ENCODE results near the gene HSPBAP1.
"Not testable (repeated sequence)": the region's sequence is repeated elsewhere in the genome, so short reads cannot be mapped to it uniquely, and the experiment has no call there.

Gene HSPBAP1

DNA sequence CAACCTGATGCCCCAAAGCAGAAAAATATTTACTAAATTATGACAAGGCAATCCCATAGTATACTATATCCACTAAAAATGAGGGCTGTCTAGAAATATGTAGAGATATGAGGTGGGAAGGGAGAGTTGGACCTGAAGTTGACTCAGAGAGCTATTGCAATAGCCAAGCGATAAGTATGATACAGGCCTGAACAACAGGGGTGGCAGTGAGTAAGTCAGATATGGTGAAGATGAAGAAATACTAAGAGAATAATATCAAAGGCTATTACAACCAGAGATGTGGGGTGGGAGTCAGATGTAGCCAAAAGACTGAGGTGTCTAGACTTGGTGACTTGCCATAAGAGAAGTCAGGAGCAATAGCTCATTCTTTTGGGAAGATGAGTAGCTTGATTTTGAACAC, 9.2 kb downstream of the HSPBAP1 start:
- DNase-seq = no peak

DNA sequence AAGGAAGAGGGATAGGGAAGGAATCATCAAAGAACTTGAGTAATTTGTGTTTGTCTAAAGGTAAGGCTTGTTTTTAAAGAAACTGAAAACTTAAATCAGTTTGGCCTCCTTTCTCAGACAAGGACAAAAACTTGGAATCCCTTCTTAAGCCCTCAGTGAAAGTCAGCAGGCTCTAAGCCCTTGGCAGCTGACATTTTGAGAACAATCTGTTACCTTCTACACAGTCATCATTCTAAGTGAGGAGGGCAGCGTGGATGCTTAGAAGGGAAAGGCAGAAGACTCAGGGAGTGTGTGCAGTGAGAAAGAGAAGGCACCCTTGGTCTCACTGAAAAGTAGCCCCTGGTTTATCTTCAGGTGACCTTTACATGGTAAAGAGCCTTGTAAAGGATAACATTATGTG, 10.8 kb downstream of the HSPBAP1 start:
- DNase-seq = no peak

DNA sequence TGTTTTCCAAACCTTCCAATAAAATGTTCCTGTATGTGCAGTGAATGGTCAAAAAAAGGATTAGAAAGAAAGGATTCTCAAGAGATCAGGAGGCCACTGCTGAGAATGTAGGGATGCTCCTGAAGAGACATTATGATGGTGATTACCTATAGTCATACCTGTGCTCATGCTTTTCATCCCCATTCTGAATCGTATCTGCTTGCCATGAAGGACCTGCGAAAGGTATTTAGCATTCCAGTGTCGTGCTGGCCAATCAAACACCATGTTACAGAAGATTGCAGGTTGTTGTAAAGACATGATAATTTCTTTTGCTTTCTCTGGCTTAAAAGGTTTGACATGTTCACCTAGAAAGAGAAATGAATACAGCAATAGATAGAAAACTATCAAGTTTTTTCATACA, 16.1 kb downstream of the HSPBAP1 start:
- no peak for DNase-seq

DNA sequence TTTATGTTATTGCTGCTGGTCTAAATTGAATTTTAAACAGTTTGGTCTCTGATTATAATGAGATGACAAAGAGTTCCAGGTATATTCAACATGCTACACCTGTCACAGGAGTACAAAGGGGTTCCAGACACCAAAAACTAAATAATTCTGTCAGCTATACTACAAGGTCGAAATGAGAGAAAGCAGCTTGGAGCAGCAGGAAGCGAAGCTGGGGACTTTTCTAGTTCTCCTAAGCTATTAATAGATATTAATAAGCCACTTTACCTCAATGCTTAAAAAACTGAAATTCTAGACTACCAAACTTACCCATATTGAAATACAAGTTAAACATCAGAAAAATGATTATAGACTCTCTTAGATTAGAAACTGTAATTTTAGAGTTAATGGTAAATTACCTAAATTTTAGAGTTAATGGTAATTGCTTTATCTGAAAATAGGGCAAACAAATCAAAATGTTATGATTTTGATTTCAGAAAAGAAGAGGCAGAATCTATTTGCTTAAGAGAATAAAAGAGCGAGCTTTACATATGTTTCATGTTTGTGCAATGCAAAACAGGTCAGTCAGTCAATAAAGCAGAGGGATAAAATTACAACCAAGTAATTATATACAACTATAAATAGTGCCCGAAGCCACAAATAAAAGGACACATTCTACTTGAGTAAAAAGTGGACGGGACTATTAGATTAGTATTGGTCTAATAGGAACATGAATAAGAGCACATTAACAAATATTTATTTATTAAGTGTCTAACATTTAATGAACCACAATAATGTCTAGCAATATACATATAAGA, 16.8 kb downstream of the HSPBAP1 start:
- DNase-seq = no peak

DNA sequence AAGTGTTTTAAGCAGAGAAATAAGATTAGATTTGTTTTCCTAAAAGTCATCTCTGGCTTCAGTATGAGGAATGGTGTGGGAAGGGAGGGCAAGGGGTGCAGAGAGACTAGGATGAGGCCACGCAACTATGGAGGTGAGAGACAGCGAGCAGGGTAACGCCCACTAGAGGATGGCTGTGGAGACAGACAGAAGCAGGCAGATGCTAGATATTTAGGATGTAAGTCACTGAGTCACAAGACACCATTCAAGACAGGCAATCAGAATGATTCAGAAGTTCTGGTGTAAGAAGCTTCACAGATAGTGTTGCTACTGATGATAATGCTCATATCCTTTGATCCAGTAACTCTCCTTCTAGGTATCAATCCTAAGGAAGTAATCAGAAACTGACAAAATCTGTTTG, 19.1 kb downstream of the HSPBAP1 start:
- no peak for DNase-seq

DNA sequence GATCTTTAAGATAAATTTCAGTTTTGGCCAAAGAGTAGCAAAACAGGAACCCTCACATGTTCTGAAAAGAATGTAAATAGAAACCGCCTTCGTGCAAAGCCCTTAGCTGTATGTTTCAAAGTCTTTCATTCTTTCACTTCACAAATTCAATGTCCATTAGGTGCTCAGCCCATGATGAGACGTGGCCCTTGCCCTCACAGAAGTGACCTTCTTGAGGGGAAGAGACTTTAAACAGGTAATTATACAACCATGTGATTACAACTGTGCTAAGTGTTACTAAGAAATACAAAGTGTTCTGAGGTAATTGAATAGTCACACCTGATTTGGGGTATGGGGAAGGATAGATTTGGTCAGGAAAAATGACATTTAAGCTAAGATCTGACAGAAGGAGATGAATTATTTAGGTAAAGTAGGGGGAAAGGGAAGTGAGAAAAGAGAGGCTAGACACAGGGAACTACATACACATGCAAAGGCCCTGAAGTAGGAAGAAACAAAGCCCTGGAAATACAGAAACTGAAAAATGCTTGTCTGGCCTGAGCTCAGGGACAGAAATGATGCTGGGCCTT, 19.6 kb downstream of the HSPBAP1 start:
- no peak for DNase-seq

DNA sequence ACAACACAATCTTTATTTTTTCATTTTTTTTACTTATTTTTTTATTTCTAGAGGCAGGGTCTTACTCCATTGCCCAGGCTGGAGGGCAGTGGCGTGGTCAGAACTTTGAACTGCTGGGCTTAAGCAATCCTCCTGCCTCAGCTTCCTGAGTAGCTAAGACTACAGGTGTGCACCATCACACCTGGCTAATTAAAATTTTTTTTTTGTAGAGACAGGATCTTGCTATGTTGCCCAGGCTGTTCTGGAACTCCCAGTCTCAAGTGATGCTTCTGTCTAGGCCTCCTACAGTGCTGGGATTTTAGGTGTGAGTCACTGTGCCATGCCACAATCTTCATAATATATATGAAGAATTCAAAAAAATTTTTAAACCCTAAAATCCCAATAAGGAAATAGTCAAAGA, 20.8 kb downstream of the HSPBAP1 start:
- DNase-seq = no peak

DNA sequence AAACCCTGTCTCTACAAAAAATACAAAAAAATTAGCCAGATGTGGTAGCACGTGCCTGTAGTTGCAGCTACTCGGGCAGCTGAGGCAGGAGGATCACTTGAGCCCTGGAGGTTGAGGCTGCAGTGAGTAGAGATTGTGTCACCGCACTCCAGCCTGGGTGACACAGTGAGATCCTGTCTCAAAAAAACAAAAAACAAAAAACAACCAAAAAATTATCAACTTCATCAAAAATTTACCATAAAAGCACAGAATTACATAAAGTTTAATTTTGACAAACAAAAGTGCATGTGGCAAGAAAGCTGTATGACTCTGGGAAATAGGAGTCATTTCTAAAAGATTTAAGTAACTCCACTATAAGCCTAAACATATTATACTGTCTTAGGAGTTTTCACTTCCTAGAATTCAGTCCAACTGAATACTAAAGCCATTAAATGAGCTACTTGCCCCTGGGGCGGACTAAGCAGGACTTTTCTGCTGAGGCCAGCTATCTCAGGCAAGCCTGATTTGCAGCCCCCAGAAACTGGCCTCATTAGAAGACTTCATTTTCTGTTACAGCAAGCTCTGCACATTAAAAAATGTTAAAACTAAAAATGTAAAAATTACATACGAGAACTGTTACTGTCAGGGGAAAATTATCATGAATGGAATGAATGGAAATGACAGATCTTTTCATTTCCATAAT, 23.0 kb downstream of the HSPBAP1 start:
- no peak for DNase-seq

DNA sequence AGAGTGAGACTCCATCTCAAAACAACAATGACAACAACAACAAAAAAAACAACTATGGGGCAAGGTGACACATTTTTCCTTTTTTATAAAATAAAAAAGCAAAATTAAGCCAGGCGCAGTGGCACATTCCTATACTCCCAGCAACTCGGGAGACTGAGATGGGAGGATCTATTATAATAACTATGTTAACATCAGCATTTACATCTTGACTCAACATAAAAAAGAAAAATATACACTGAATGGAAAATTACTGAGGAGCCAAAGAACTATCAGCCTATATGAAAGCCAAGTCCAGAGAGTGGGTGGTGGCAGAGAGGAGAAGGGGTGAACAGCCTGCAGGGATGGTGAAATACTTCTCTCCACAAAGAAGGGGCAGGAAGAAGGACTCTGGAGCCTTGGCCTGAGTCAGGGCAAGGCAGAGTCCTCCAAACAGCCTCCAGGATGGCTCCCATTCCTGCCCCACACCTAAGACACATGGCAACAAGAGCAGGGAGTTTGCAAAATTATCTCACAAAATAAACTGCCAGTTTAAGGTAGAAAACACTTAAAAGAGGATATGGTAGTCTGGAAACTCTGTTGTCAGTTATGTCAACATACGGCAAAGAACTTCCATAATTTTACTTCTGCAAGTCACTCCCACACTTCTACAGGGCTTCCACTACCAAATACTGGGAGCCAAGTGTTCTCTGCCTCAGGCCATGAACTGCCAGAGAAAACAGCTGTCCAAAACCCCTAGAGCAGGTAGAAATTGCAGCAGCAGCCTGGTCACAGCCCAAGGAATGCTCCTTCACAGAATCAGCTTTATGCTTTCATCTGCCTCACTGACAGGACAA, 25.9 kb downstream of the HSPBAP1 start:
- no peak for DNase-seq

DNA sequence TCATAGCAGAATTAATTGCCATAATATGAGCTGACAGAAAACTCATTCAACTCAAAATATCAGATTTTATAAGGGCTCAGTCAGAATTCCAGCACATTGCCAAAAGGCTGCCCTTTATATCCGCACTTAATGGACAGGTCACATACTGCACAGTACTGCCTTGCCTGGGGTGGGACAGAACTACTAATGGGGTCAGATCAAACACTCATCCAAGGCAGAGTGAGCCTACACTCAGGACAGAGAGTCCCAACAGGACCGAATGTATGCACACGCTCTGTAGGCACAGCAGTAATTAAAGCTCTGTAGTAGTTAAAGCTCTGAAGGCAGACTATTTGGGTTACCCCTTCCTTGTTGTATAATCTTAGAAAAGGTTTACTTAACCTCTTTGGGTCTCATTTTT, 27.2 kb downstream of the HSPBAP1 start:
- no peak for DNase-seq

DNA sequence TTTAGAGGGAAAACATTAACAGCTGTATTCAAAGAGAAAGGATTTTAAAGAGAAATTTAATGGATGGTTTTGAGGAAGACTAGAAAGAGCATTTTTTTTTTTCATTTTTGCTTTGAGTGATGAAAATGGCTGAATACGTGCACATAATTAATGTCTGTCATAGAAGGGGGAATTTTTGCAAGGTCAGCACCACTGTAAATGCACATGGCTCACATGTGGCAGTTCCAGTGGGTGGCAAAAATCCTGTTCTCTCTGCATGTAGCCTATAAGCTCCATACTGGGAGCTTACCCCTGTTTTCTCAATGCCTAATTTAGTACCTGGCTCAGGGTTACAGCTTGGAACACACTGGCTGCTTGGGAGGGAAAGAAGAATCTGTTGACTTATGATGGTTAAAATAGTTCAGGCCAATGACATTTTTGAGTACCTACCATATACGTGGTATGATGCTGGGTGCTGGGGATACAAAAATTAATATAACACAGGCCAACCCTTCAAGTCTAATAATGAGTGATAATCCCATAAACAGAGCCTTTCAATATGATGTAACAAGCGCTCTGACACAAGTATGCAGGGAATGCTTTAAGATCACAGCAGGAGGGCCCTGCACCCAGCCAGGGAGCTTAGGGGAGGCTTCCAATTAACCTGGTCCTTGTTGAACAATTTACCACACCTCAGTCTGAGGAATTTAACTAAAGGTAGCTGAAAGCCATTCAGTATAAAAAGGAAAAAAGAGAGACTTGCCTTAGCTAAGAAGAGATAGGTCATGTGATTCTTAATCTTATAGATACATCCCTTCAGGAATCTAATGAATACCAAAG, 33.0 kb downstream of the HSPBAP1 start:
- no peak for DNase-seq

DNA sequence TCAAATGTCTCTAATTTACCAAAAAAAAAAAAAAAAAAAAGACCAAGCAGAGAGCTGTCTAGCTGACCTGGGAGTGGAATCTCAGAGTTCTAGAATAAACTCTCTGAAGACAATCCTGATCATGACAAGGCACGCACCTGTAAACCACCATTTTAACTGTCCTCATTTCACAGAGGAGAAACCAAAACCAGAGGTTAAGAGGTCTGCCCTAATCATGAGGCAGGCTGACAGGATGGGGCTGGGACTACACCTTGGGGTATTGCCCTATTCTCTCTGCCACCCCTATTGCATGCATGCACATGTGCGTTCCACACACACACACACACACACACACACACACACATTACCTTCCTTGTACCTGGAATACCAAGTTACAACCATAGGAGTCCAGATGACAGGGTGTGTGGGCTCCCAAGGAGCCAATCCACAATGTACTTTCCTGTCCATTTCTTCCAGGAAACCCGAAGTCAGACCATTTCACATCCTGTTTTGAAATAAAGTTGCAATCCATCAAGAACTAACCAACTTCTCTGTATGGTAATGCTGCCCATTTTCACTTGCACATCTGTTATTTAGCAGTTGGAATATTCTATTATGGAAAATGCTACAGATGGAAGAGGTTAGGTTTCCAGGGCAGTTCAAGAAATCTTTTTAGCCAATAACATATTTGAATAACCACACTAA, 34.6 kb downstream of the HSPBAP1 start:
- DNase-seq = no peak

DNA sequence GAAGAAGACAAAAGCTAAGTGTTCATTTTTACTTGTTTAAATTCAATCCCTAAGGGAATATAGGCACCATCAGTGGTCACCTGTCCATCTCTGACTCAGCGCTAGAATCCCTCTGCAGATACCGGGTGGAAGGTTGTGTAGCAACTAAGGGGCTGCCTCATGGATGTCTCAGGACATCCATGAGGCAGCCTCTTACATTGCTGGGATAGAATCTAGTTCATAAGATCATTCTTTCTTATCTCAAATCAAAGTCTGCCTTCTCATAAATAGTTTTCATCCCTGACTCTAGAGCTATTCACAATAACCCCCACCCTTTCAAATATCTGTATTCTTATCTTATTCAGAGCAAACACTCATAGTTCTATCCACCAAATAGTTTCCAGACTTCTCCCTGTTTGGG, 38.1 kb downstream of the HSPBAP1 start:
- no peak for DNase-seq

DNA sequence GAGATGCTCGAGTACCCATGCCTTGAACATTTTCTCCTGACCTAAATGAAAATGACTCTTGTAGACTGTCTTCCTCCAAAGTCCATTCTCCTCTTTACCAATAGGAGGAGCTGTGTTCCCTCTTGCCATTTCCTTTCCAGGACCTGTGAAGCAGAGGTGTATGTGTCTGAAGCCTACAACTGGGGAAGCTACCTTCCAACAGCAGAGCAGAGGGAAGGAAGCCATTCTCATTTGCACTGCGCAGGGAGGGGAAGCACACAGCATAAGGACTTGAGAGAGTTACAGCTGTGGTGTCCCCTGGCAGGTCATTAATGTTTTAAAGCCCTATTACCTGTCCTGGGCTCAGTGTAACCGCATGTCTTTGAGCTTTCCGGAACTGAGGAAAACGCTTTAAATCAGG, 38.7 kb downstream of the HSPBAP1 start:
- no peak for DNase-seq

DNA sequence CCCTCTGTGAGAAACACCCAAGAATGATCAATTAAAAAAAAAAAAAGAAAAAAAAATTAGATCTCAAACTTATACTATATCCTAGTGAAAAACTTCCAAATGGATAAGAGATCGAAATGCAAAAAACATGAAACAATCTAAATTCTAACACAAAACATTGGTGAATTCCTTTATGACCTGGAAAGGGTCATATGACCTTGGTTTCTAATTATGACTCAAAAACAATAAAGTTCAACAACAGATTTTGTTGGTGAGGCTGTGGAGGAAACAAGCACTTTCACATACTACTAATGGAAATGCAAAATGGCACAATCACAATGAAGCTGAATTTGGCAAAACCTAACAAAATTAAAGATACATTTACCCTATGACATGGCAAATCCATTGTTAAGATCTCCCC, 45.3 kb downstream of the HSPBAP1 start:
- DNase-seq = no peak

DNA sequence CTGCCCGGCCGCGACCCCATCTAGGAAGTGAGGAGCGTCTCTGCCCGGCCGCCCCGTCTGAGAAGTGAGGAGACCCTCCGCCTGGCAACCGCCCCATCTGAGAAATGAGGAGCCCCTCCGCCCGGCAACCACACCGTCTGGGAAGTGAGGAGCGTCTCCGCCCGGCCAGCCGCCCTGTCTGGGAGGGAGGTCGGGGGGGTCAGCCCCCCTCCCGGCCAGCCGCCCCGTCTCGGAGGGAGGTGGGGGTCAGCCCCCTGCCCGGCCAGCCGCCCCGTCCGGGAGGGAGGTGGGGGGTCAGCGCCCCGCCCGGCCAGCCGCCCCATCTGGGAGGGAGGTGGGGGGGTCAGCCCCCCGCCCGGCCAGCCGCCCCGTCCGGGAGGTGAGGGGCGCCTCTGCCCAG, 46.3 kb downstream of the HSPBAP1 start:
- not testable (repeated sequence) for DNase-seq

DNA sequence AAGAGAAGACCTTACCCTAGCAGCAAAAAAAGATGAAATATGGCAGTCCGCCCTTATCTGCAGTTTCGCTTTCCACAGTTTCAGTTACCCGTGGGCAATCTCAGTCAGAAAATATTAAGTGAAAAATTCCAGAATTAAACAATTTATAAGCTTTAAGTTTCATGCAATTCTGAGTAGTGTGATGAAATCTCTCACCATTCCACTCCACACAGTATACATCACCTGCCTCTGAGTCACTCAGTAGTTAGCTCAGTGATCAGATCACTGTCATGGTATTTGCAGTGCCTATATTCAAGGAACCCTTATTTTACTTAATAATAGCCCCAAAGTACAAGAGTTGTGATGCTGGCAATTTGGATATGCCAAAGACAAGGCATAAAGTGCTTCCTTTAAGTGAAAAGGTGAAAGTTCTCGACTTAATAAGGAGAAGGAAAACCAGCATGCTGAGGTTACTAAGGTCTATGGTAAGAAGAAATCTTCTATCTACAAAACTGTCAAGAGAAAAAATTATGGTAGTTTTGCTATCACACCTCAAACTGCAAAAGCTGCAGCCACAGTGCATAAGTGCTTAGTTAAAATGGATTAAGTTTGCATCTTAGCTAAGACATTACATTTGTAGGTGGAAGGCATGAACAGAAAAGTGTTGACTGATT, 48.1 kb downstream of the HSPBAP1 start:
- DNase-seq = no peak

DNA sequence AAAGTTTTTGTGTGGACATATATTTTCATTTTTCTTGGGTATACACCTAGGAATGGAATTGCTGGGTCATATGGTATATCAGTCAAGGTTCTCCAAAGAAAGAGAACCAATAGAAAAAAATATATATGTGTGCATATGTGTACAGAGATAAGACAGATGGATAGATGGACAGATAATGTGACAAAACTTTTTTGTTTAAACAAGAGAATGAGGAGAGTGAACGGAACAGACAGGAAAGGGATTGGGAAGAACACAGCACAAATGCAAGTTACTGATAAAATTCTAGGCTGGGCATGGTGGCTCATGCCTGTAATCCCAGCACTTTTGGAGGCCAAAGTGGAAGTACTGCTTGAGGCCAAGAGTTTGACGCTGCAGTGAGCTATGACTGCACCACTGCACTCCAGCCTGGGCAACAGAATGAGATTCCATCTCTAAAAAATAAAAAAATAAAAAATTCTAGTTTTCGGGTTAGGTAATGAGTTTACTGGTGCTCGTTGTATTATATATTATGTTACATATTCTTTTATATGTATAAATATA, 50.0 kb downstream of the HSPBAP1 start:
- no peak for DNase-seq

DNA sequence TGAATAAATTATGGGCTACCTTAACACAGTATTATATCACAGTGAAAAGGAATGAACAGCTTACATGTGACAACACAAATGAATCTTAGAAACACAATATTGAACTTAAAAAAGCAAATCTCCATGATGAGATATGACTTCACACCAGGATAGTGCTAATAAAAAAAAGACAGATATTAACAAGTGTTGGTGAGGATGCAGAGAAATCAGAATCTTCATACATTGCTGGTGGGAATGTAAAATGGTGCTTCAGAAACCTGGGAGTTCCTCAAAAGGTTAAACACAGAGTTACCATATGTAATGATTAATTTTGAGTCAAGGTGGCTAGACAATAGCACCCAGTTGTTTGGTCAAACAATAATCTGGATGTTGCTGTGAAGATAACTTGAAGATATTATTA, 51.4 kb downstream of the HSPBAP1 start:
- no peak for DNase-seq

DNA sequence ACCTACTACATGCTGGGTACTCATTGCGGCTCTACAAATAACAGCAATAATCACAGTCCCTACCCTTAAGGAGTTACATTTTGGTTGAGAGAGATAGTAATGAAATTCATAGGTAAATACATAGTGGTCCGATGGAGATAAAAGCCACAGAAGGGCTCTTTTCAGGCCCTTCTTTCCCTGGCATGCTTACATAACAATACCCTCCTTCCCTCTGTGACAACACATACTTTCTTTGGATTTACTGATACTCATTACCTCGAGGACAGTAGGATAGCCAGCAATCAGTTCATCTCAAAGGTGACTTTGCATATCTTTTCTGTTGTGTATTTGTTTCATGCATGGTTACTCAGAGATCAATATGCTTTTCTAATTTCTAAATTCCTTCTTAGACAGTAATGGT, 54.5 kb downstream of the HSPBAP1 start:
- no peak for DNase-seq

Measured in NCI-H1105 treated with DMSO at 0.1 percent for 48 hours (cell line).